LNCaP clone FGC (cell line): ENCODE results near the gene BHLHE41.

Experiments
- DNase-seq: peaks from one replicate; pipeline ENCODE4 v3.0.0-alpha.2; 2011; ENCODE audit warnings: low read depth
- H3K4me3 ChIP-seq: 2 replicates; pipeline ENCODE4 v1.5.1; 2011; ENCODE audit warnings: mild to moderate bottlenecking, low read depth, low read length, control low read depth
- CTCF ChIP-seq: IDR thresholded peaks from 2 replicates; pipeline ENCODE4 v1.5.1; 2012; ENCODE audit warnings: mild to moderate bottlenecking; ENCODE audit not compliant: control insufficient read depth, insufficient read depth; ENCODE audit errors: extremely low read depth

The BHLHE41 gene

GRCh38 chr12:26162174-26162573 lies 37.3 kb upstream of the BHLHE41 start:
- no peak for TF ChIP-seq CTCF
- no peak for DNase-seq
- H3K4me3 ChIP-seq: no peak overlapping the region

GRCh38 chr12:26158078-26158764 lies 33.4 kb upstream of the BHLHE41 start:
- no peak for TF ChIP-seq CTCF
- no peak overlapping the region for H3K4me3 ChIP-seq
- no peak for DNase-seq

- TF ChIP-seq CTCF: no peak
- H3K4me3 ChIP-seq: no peak overlapping the region
- no peak for DNase-seq
Observed at GRCh38 chr12:26157001-26157400, 32.2 kb upstream of the BHLHE41 start.

GRCh38 chr12:26156201-26156871 lies 31.5 kb upstream of the BHLHE41 start:
- no peak overlapping the region for H3K4me3 ChIP-seq
- no peak for TF ChIP-seq CTCF
- no peak for DNase-seq

GRCh38 chr12:26153421-26154154 lies 28.8 kb upstream of the BHLHE41 start:
- TF ChIP-seq CTCF: no peak
- DNase-seq: no peak
- H3K4me3 ChIP-seq: no peak overlapping the region

- H3K4me3 ChIP-seq: no peak overlapping the region
- no peak for DNase-seq
- no peak for TF ChIP-seq CTCF
Observed at GRCh38 chr12:26152507-26153102, 27.8 kb upstream of the BHLHE41 start.
